Neural progenitor cell (in vitro differentiated cells): ENCODE measurements around the gene VEPH1. TPM values are rescaled to one million over a fixed set of nuclear protein-coding genes. Genes with fewer than 3 reads are reported as not detected.
"Not testable (repeated sequence)": the region's sequence is repeated elsewhere in the genome, so short reads cannot be mapped to it uniquely, and the experiment has no call there.

Experiments used
- DNase-seq: peaks from one replicate; pipeline ENCODE4 v3.0.0-alpha.2; 2016; ENCODE audit warnings: low spot score
- H2AFZ ChIP-seq: fragments of 200-600 bp; sonication (generic); replicated peaks from 2 replicates; pipeline ENCODE4 v1.6.1; 2016; ENCODE audit warnings: antibody characterized with exemption
- H3F3A ChIP-seq: fragments of 200-600 bp; sonication (generic); 2 replicates; pipeline ENCODE4 v1.6.1; 2016; ENCODE audit warnings: antibody characterized with exemption, low read depth
- H3K27ac ChIP-seq: fragments of 200-600 bp; sonication (generic); 2 replicates; pipeline ENCODE4 v1.5.1; 2016; ENCODE audit warnings: mild to moderate bottlenecking
- H3K27me3 ChIP-seq: fragments of 200-600 bp; sonication (generic); 2 replicates; pipeline ENCODE4 v1.6.1; 2016; ENCODE audit warnings: mild to moderate bottlenecking, moderate library complexity
- H3K36me3 ChIP-seq: fragments of 200-600 bp; sonication (generic); 2 replicates; pipeline ENCODE4 v1.5.1; 2016
- H3K4me1 ChIP-seq: fragments of 200-600 bp; sonication (generic); 2 replicates; pipeline ENCODE4 v1.6.1; 2016; ENCODE audit warnings: mixed run types
- H3K4me2 ChIP-seq: fragments of 200-600 bp; sonication (generic); 2 replicates; pipeline ENCODE4 v1.6.1; 2016
- H3K4me3 ChIP-seq: fragments of 200-600 bp; sonication (generic); 2 replicates; pipeline ENCODE4 v1.5.1; 2016
- H3K79me2 ChIP-seq: fragments of 200-600 bp; sonication (generic); 2 replicates; pipeline ENCODE4 v1.6.1; 2016; ENCODE audit warnings: low read depth
- H3K9ac ChIP-seq: fragments of 200-600 bp; sonication (generic); 2 replicates; pipeline ENCODE4 v1.6.1; 2016
- H3K9me3 ChIP-seq: fragments of 200-600 bp; sonication (generic); 2 replicates; pipeline ENCODE4 v1.5.1; 2016; ENCODE audit warnings: low read depth
- H4K20me1 ChIP-seq: fragments of 200-600 bp; sonication (generic); 2 replicates; pipeline ENCODE4 v1.6.1; 2016; ENCODE audit warnings: low read depth
- H3K27ac Mint-ChIP-seq: 3 replicates; pipeline ENCODE4 v1.8.0; 2021; ENCODE audit warnings: mixed read lengths
- H3K27me3 Mint-ChIP-seq: 2 replicates; pipeline ENCODE4 v1.8.0; 2022; ENCODE audit warnings: low read depth, mild to moderate bottlenecking, inconsistent platforms, moderate library complexity, mixed read lengths; ENCODE audit not compliant: insufficient read depth
- H3K36me3 Mint-ChIP-seq: 3 replicates; pipeline ENCODE4 v1.8.0; 2021; ENCODE audit warnings: mixed read lengths
- H3K4me1 Mint-ChIP-seq: 3 replicates; pipeline ENCODE4 v1.8.0; 2021; ENCODE audit warnings: mixed read lengths
- H3K4me3 Mint-ChIP-seq: 3 replicates; pipeline ENCODE4 v1.8.0; 2021; ENCODE audit warnings: mild to moderate bottlenecking, moderate library complexity, mixed read lengths
- H3K9me3 Mint-ChIP-seq: 3 replicates; pipeline ENCODE4 v1.8.0; 2020; ENCODE audit warnings: mixed read lengths
- EZH2 ChIP-seq: fragments of 200-600 bp; sonication (generic); IDR thresholded peaks from 2 replicates; pipeline ENCODE4 v1.6.1; 2017; ENCODE audit warnings: antibody characterized with exemption, mild to moderate bottlenecking, moderate library complexity
- EZH2phosphoT487 ChIP-seq: fragments of 200-600 bp; sonication (generic); IDR thresholded peaks from 2 replicates; pipeline ENCODE4 v1.6.1; 2017; ENCODE audit warnings: antibody characterized with exemption
- total RNA-seq: library from RNA; depleted of rRNA; stranded (reverse); fragments of >200 nt; gene quantifications from 2 replicates; pipeline ENCODE4 v1.2.3, GENCODE V29; 2015; ENCODE audit warnings: low replicate concordance
- TF ChIP-seq, protein P1 (sequence below): fragments of 200-600 bp; sonication (generic); IDR thresholded peaks from 2 replicates; pipeline ENCODE4 v1.5.1; 2017; ENCODE audit warnings: antibody characterized with exemption, mild to moderate bottlenecking

Gene VEPH1
- total RNA-seq, 1 donor from 2014 or later, result not detected

DNA sequence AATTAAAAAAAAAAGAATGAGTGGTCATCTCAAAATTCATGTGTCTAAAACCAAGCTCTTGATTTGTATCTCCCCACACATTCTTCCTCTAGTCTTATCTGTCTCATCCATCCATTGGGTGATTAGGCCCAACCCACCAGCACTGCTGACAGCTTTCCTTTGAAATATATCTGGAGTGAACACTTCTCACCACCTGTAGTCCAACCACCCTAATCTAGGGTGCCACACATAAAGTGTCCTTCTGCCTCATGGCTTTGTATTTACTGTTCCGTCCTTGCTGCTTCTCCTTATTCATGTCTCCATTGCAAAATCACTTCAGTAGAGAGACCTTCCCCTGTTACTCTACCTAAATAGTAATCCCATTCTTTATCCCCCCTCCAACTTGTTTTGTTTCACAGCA is 149.0 kb downstream of the VEPH1 start:
- Mint-ChIP-seq H3K27ac (no peak overlapping the region), H3K27me3 (no peaks in the 10 kb centered on the region), H3K4me3 (no peak overlapping the region), H3K9me3 (peaks cover 20% of the 10 kb centered on the region), H3K4me1 (peaks cover 14% of the 10 kb centered on the region), H3K36me3 (peaks cover 16% of the 10 kb centered on the region)
- H2AFZ ChIP-seq, result no peak overlapping the region
- H3K9ac ChIP-seq, result no peak overlapping the region
- no peaks in the 10 kb centered on the region for H3K4me1 ChIP-seq
- no peaks in the 10 kb centered on the region for H3K27me3 ChIP-seq
- H3K79me2 ChIP-seq, result no peaks in the 10 kb centered on the region
- no peak overlapping the region for H3K4me3 ChIP-seq
- no peak overlapping the region for H3K4me2 ChIP-seq
- DNase-seq, result no peak
- H3K36me3 ChIP-seq, result no peaks in the 10 kb centered on the region
- H3K27ac ChIP-seq, result no peak overlapping the region
- no peaks in the 10 kb centered on the region for H4K20me1 ChIP-seq
- no peaks in the 10 kb centered on the region for H3F3A ChIP-seq
- H3K9me3 ChIP-seq, result no peaks in the 10 kb centered on the region
- TF ChIP-seq EZH2 (no peak), EZH2phosphoT487 (no peak)
- TF ChIP-seq, protein P1, sequence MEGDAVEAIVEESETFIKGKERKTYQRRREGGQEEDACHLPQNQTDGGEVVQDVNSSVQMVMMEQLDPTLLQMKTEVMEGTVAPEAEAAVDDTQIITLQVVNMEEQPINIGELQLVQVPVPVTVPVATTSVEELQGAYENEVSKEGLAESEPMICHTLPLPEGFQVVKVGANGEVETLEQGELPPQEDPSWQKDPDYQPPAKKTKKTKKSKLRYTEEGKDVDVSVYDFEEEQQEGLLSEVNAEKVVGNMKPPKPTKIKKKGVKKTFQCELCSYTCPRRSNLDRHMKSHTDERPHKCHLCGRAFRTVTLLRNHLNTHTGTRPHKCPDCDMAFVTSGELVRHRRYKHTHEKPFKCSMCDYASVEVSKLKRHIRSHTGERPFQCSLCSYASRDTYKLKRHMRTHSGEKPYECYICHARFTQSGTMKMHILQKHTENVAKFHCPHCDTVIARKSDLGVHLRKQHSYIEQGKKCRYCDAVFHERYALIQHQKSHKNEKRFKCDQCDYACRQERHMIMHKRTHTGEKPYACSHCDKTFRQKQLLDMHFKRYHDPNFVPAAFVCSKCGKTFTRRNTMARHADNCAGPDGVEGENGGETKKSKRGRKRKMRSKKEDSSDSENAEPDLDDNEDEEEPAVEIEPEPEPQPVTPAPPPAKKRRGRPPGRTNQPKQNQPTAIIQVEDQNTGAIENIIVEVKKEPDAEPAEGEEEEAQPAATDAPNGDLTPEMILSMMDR, result no peak

DNA sequence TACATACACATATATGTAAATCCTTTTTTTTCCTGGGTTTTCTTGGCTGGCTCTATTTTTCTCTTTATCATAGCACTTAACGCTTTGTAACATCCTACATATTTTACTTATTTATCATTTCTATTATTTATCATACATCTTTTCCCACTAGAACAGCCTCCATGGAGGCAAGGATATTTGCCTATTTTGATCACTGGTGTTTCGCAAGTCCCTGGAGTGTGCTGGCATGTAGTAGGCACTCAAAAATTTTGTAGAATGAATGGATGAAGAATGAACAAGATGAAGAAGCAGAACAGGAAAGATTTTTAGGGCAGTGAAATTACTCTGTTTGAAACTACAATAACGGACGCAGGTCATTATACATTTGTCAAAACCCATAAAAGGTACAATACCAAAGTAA is 149.6 kb downstream of the VEPH1 start:
- TF ChIP-seq EZH2, result no peak
- no peak for DNase-seq
- Histone ChIP-seq H3F3A (no peaks in the 10 kb centered on the region), H4K20me1 (no peaks in the 10 kb centered on the region), H3K27me3 (no peaks in the 10 kb centered on the region), H3K79me2 (no peaks in the 10 kb centered on the region), H3K4me3 (no peak overlapping the region), H3K4me2 (no peak overlapping the region), H3K4me1 (no peaks in the 10 kb centered on the region), H3K9ac (no peak overlapping the region), H3K27ac (no peak overlapping the region), H3K36me3 (no peaks in the 10 kb centered on the region), H3K9me3 (no peaks in the 10 kb centered on the region), H2AFZ (no peak overlapping the region)
- H3K4me3 Mint-ChIP-seq, result no peak overlapping the region
- H3K9me3 Mint-ChIP-seq, result peaks cover 25% of the 10 kb centered on the region
- H3K27me3 Mint-ChIP-seq, result no peaks in the 10 kb centered on the region
- H3K4me1 Mint-ChIP-seq, result peaks cover 14% of the 10 kb centered on the region
- H3K27ac Mint-ChIP-seq, result no peak overlapping the region
- peaks cover 16% of the 10 kb centered on the region for H3K36me3 Mint-ChIP-seq

DNA sequence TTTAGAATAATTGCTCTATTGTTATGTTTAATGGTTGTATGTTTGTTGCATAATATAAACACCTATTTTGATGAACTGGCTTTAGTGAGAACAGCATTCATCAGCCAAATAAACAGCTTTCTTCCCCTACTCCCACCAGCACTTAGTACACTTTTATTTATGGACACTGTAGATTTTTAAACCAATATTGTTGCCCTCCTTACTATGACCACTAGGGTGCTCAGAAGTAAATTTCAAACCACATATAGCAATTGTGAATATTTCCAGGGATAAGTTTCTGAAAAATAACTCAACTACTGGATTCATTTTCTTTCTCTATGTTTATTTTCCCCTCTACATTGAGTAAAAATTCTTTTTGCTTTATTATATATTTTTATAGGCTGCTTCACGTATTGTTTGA is 151.2 kb downstream of the VEPH1 start:
- H3K9me3 ChIP-seq, result no peaks in the 10 kb centered on the region
- H3K9me3 Mint-ChIP-seq, result peaks cover 35% of the 10 kb centered on the region
- no peak overlapping the region for H3K4me3 ChIP-seq
- no peaks in the 10 kb centered on the region for H3K4me1 ChIP-seq
- no peak overlapping the region for H3K4me2 ChIP-seq
- H3K27me3 Mint-ChIP-seq, result no peaks in the 10 kb centered on the region
- no peaks in the 10 kb centered on the region for H3K27me3 ChIP-seq
- no peaks in the 10 kb centered on the region for H3K36me3 ChIP-seq
- H3K79me2 ChIP-seq, result no peaks in the 10 kb centered on the region
- TF ChIP-seq EZH2phosphoT487 (no peak), EZH2 (no peak)
- TF ChIP-seq, protein P1, result peak; percentile 38
- no peak for DNase-seq
- no peak overlapping the region for H3K27ac ChIP-seq
- no peaks in the 10 kb centered on the region for H3F3A ChIP-seq
- peak overlapping the region; percentile 11 for H3K27ac Mint-ChIP-seq
- H2AFZ ChIP-seq, result no peak overlapping the region
- peaks cover 14% of the 10 kb centered on the region for H3K4me1 Mint-ChIP-seq
- no peaks in the 10 kb centered on the region for H4K20me1 ChIP-seq
- H3K4me3 Mint-ChIP-seq, result no peak overlapping the region
- H3K9ac ChIP-seq, result no peak overlapping the region
- peaks cover 21% of the 10 kb centered on the region for H3K36me3 Mint-ChIP-seq

DNA sequence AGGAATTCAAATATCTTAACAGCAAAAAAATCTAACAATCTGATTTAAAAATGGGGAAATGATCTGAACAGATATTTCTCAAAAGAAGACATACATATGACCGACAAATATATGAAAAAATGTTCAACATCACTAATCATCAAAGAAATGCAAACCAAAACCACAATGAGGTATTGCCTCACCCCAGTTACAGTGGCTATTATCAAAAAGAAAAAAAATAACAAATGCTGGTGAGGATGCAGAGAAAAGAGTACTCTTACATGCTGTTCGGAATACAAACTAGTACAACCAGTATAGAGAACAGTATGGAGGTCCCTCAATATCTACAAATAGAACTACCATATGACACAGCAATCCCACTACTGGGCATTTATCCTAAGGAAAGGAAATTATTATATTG is 152.6 kb downstream of the VEPH1 start:
- H3K4me3 Mint-ChIP-seq, H3K4me3 ChIP-seq, H4K20me1 ChIP-seq, H3K79me2 ChIP-seq, H2AFZ ChIP-seq, H3K4me2 ChIP-seq, H3K4me1 Mint-ChIP-seq, H3K27me3 ChIP-seq, H3K27ac ChIP-seq, H3F3A ChIP-seq, H3K27me3 Mint-ChIP-seq, H3K27ac Mint-ChIP-seq, H3K9me3 ChIP-seq, DNase-seq, H3K4me1 ChIP-seq, H3K36me3 ChIP-seq, H3K9ac ChIP-seq: not testable (repeated sequence)
- H3K9me3 Mint-ChIP-seq, result peaks cover 36% of the 10 kb centered on the region
- H3K36me3 Mint-ChIP-seq, result peaks cover 21% of the 10 kb centered on the region

DNA sequence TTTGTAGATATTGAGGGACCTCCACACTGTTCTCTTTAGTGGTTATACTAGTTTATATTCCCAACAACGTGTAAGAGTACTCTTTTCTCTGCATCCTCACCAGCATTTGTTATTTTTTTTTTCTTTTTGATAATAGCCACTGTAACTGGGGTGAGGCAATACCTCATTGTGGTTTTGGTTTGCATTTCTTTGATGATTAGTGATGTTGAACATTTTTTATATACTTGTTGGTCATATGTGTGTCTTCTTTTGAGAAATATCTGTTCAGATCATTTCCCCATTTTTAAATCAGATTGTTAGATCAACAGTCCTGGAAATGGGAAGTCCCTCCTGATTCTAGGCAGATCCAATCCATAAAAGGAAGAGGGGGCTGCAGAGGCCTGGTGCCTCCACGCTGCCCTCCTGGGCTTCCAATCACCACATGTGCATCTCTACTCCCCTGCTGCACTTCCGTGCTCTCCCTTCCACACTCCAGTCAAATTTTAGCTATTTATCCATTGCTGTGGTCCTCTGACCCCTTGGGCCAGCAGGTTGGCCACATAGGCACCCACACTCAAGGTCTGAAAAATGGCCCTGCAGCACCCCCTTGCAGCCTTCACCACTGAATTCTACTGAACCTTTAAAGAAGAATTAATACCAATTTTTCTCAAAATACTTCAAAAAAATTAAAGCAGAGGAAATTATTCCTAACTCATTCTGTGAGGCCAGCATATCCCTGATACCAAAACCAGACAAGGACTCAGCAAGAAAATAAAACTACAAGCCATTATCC is 154.7 kb downstream of the VEPH1 start:
- not testable (repeated sequence) for H3K27me3 Mint-ChIP-seq, H3K9me3 ChIP-seq

More for the DNA sequence above, 154.7 kb downstream of the VEPH1 start:
- H3K4me3 ChIP-seq, H3K4me1 Mint-ChIP-seq, H3K79me2 ChIP-seq, H3K27me3 ChIP-seq, H3K9ac ChIP-seq, H3K4me2 ChIP-seq, H3K27ac Mint-ChIP-seq, H3K4me1 ChIP-seq, DNase-seq, H3K27ac ChIP-seq, H4K20me1 ChIP-seq, H3K36me3 ChIP-seq, H3F3A ChIP-seq, H2AFZ ChIP-seq, H3K4me3 Mint-ChIP-seq: not testable (repeated sequence)
- Mint-ChIP-seq H3K9me3 (peaks cover 47% of the 10 kb centered on the region), H3K36me3 (peaks cover 21% of the 10 kb centered on the region)
